IMR-90 (cell line): ENCODE measurements around the gene KLHDC7B. TPM values are rescaled to one million over a fixed set of nuclear protein-coding genes. Genes with fewer than 3 reads are reported as not detected.

Experiments
- ATAC-seq: fragments of 200-7000 bp; cut with Tn5 transposase; 2 replicates; pipeline ENCODE4 v1.9.1; 2020; ENCODE audit warnings: low read depth, mild to moderate bottlenecking, moderate library complexity
- BruUV-seq: library from RNA; stranded (reverse); fragments of 400-500 nt; replicated peaks from 2 replicates; lab custom pipeline; 2021; lab: Mats Ljungman, UMichigan
- CTCF ChIA-PET: fragments of 300-600 bp; formaldehyde crosslinking; extraction: SDS; loops from one replicate; lab custom pipeline; 2021; ENCODE audit warnings: antibody characterized with exemption; lab: Yijun Ruan, JAX
- POLR2A ChIA-PET: fragments of 300-600 bp; sonication (Branson Sonifier 250); formaldehyde crosslinking; loops from one replicate; lab custom pipeline; 2022; ENCODE audit warnings: antibody characterized with exemption; ENCODE audit not compliant: unreplicated experiment; lab: Charles Lee
- DNase-seq: peaks from one replicate; pipeline ENCODE4 v3.0.0; 2013
- H2AFZ ChIP-seq: replicated peaks from 2 replicates; pipeline ENCODE3; 2013; ENCODE audit warnings: low read length, mild to moderate bottlenecking; ENCODE audit not compliant: poor library complexity
- H2AK5ac ChIP-seq: 2 replicates; pipeline ENCODE4 v1.6.1; 2013; ENCODE audit warnings: low read depth, low read length, inconsistent platforms
- H2AK9ac ChIP-seq: replicated peaks from 2 replicates; pipeline ENCODE3; 2013; ENCODE audit warnings: mild to moderate bottlenecking, low read depth, low read length, moderate library complexity; ENCODE audit not compliant: poor library complexity
- H2BK120ac ChIP-seq: 2 replicates; pipeline ENCODE4 v1.6.1; 2013; ENCODE audit warnings: low read depth, low read length, inconsistent platforms
- H2BK15ac ChIP-seq: 3 replicates; pipeline ENCODE4 v1.6.1; 2013; ENCODE audit warnings: low read depth, low read length, inconsistent platforms
- H2BK20ac ChIP-seq: 2 replicates; pipeline ENCODE4 v1.6.1; 2013; ENCODE audit warnings: low read depth, mild to moderate bottlenecking, inconsistent platforms, low read length, moderate library complexity
- H2BK5ac ChIP-seq: 2 replicates; pipeline ENCODE4 v1.6.1; 2013; ENCODE audit warnings: mild to moderate bottlenecking, low read depth, low read length, inconsistent platforms; ENCODE audit not compliant: poor library complexity, severe bottlenecking
- H3K14ac ChIP-seq: replicated peaks from 2 replicates; pipeline ENCODE4 v1.6.1; 2013; ENCODE audit warnings: low read depth, low read length, inconsistent platforms
- H3K18ac ChIP-seq: 2 replicates; pipeline ENCODE4 v1.6.1; 2013; ENCODE audit warnings: low read depth, low read length, control low read depth
- H3K23ac ChIP-seq: 2 replicates; pipeline ENCODE4 v1.6.1; 2013; ENCODE audit warnings: low read depth, low read length, inconsistent platforms
- H3K27ac ChIP-seq: 2 replicates; pipeline ENCODE4 v1.5.1; 2013; ENCODE audit warnings: mild to moderate bottlenecking, control low read depth, low read length; ENCODE audit not compliant: insufficient read depth
- H3K27me3 ChIP-seq: 2 replicates; pipeline ENCODE4 v1.6.1; 2013; ENCODE audit warnings: low read length; ENCODE audit not compliant: control insufficient read depth, insufficient read depth
- H3K36me3 ChIP-seq: 2 replicates; pipeline ENCODE4 v1.6.1; 2013; ENCODE audit warnings: low read length, mixed read lengths; ENCODE audit not compliant: control insufficient read depth, insufficient read depth
- H3K4ac ChIP-seq: 2 replicates; pipeline ENCODE4 v1.6.1; 2013; ENCODE audit warnings: low read depth, low read length, inconsistent platforms
- H3K4me1 ChIP-seq: 2 replicates; pipeline ENCODE4 v1.6.1; 2013; ENCODE audit warnings: low read length, mixed read lengths; ENCODE audit not compliant: control insufficient read depth, insufficient read depth
- H3K4me2 ChIP-seq: 2 replicates; pipeline ENCODE4 v1.6.1; 2013; ENCODE audit warnings: low read depth, mild to moderate bottlenecking, control low read depth, low read length, moderate library complexity
- H3K4me3 ChIP-seq: 2 replicates; pipeline ENCODE4 v1.5.1; 2013; ENCODE audit warnings: low read depth, mild to moderate bottlenecking, control low read depth, low read length, moderate library complexity; ENCODE audit not compliant: insufficient read depth
- H3K56ac ChIP-seq: 2 replicates; pipeline ENCODE4 v1.6.1; 2013; ENCODE audit warnings: low read length, inconsistent platforms; ENCODE audit not compliant: insufficient read depth; ENCODE audit errors: extremely low read depth
- H3K79me1 ChIP-seq, 2 experiments: 2 replicates each; pipeline ENCODE4 v1.6.1; 2013; ENCODE audit warnings: low read length in 2 of 2, inconsistent platforms in 1 of 2, low read depth in 1 of 2
- H3K9ac ChIP-seq: 2 replicates; pipeline ENCODE4 v1.6.1; 2013; ENCODE audit warnings: low read depth, low read length, control low read depth
- H3K9me1 ChIP-seq: 2 replicates; pipeline ENCODE4 v1.6.1; 2013; ENCODE audit warnings: low read length, inconsistent platforms; ENCODE audit not compliant: insufficient read depth
- H3K9me3 ChIP-seq: 2 replicates; pipeline ENCODE4 v1.6.1; 2013; ENCODE audit warnings: low read length; ENCODE audit not compliant: control insufficient read depth, insufficient read depth
- H4K20me1 ChIP-seq: 2 replicates; pipeline ENCODE4 v1.6.1; 2013; ENCODE audit warnings: low read length, inconsistent platforms; ENCODE audit not compliant: insufficient read depth
- H4K5ac ChIP-seq: 2 replicates; pipeline ENCODE4 v1.6.1; 2013; ENCODE audit warnings: mild to moderate bottlenecking, low read depth, low read length, control low read depth
- H4K8ac ChIP-seq, 2 experiments: 2 replicates each; pipeline ENCODE4 v1.6.1; 2013; ENCODE audit warnings: low read depth in 2 of 2, low read length in 2 of 2, control low read depth in 1 of 2, inconsistent platforms in 1 of 2
- H4K91ac ChIP-seq: 2 replicates; pipeline ENCODE4 v1.6.1; 2013; ENCODE audit warnings: low read depth, low read length, inconsistent platforms; ENCODE audit not compliant: insufficient read depth
- CEBPB ChIP-seq: IDR thresholded peaks from 2 replicates; pipeline ENCODE4 v1.6.1; 2012; ENCODE audit warnings: low read depth, low read length, improper control_type of control experiment
- CHD1 ChIP-seq: IDR thresholded peaks from 2 replicates; pipeline ENCODE4 v1.6.1; 2012; ENCODE audit warnings: low read depth, low read length, improper control_type of control experiment
- FOS ChIP-seq: fragments of 150-350 bp; IDR thresholded peaks from 2 replicates; pipeline ENCODE4 v1.6.1; 2016; ENCODE audit warnings: low read depth, low read length
- MAFK ChIP-seq: IDR thresholded peaks from 2 replicates; pipeline ENCODE4 v1.6.1; 2012; ENCODE audit warnings: low read depth, low read length, improper control_type of control experiment
- MAZ ChIP-seq: IDR thresholded peaks from 2 replicates; pipeline ENCODE4 v1.6.1; 2012; ENCODE audit warnings: low read depth, mild to moderate bottlenecking, low read length, improper control_type of control experiment, moderate library complexity, borderline replicate concordance
- NFE2L2 ChIP-seq: fragments of 150-350 bp; IDR thresholded peaks from 2 replicates; pipeline ENCODE4 v1.6.1; 2016; ENCODE audit warnings: low read depth, mild to moderate bottlenecking, low read length
- POLR2A ChIP-seq: IDR thresholded peaks from 2 replicates; pipeline ENCODE4 v1.6.1; 2012; ENCODE audit warnings: mild to moderate bottlenecking, low read depth, low read length
- RAD21 ChIP-seq: IDR thresholded peaks from 2 replicates; pipeline ENCODE4 v1.6.1; 2012; ENCODE audit warnings: low read length, improper control_type of control experiment
- RCOR1 ChIP-seq: IDR thresholded peaks from 2 replicates; pipeline ENCODE4 v1.6.1; 2012; ENCODE audit warnings: mild to moderate bottlenecking, low read length, improper control_type of control experiment; ENCODE audit not compliant: insufficient replicate concordance
- RFX5 ChIP-seq: IDR thresholded peaks from 2 replicates; pipeline ENCODE4 v1.8.0; 2012; ENCODE audit warnings: low read depth, mild to moderate bottlenecking, low read length, moderate library complexity
- SMC3 ChIP-seq: fragments of 150-350 bp; IDR thresholded peaks from 2 replicates; pipeline ENCODE4 v1.6.1; 2016; ENCODE audit warnings: low read depth, mild to moderate bottlenecking, antibody characterized with exemption, low read length, moderate library complexity
- WGBS, 2 experiments: methylation state at CpG; one replicate each; pipeline versions ENCODE4 v1.1.5 to v1.1.7; 2013; ENCODE audit warnings: missing lambda C conversion rate in 2 of 2; ENCODE audit not compliant: insufficient read length in 1 of 2; ENCODE audit errors: extremely low coverage in 2 of 2; 5-methylcytosine and 5-hydroxymethylcytosine counted together
- dilution Hi-C: fragments of 300-500 bp; cut with HindIII; formaldehyde crosslinking; loops from one replicate; pipeline ENCODE4 v1.14.3; 2018; ENCODE audit warnings: low sequenced_read_pairs; ENCODE audit not compliant: unreplicated experiment
- in situ Hi-C: fragments of 300-500 bp; cut with MboI; formaldehyde crosslinking; loops from 3 replicates; pipeline ENCODE4 v1.14.3; 2019; ENCODE audit warnings: low sequenced_read_pairs, inconsistent platforms, mixed read lengths
- intact Hi-C: fragments of 100-400 bp; cut with micrococcal nuclease; formaldehyde crosslinking; loops from 2 replicates; pipeline ENCODE4 v1.10.0; 2022
- polyA plus RNA-seq, 3 experiments: library from polyadenylated mRNA; depleted of rRNA; stranded (reverse); fragments of >200 nt; gene quantifications; 2 replicates each; pipeline ENCODE4 v1.2.3, GENCODE V29; 2012; ENCODE audit warnings: low replicate concordance in 1 of 3
- total RNA-seq: library from RNA; depleted of rRNA; stranded (reverse); fragments of >200 nt; gene quantifications from 2 replicates; pipeline ENCODE4 v1.2.3, GENCODE V29; 2012
- TF ChIP-seq, protein P1 (sequence below): fragments of 150-350 bp; IDR thresholded peaks from 2 replicates; pipeline ENCODE4 v1.6.1; 2016; ENCODE audit warnings: low read depth, mild to moderate bottlenecking, low read length, moderate library complexity, borderline replicate concordance
- TF ChIP-seq, protein P2 (sequence below): fragments of 150-350 bp; IDR thresholded peaks from 2 replicates; pipeline ENCODE4 v1.6.1; 2017; ENCODE audit warnings: mild to moderate bottlenecking, antibody characterized with exemption, low read length, low read depth
- TF ChIP-seq, protein P3 (sequence below): conservative IDR thresholded peaks from 2 replicates; pipeline ENCODE4 v1.5.1; 2012; ENCODE audit warnings: mild to moderate bottlenecking, low read depth, low read length, improper control_type of control experiment

Gene KLHDC7B
- total and polyA plus RNA-seq, 2 of the 4 experiments (the other 2 are of a cell fraction) = 0.05 TPM; not detected in 1

DNA sequence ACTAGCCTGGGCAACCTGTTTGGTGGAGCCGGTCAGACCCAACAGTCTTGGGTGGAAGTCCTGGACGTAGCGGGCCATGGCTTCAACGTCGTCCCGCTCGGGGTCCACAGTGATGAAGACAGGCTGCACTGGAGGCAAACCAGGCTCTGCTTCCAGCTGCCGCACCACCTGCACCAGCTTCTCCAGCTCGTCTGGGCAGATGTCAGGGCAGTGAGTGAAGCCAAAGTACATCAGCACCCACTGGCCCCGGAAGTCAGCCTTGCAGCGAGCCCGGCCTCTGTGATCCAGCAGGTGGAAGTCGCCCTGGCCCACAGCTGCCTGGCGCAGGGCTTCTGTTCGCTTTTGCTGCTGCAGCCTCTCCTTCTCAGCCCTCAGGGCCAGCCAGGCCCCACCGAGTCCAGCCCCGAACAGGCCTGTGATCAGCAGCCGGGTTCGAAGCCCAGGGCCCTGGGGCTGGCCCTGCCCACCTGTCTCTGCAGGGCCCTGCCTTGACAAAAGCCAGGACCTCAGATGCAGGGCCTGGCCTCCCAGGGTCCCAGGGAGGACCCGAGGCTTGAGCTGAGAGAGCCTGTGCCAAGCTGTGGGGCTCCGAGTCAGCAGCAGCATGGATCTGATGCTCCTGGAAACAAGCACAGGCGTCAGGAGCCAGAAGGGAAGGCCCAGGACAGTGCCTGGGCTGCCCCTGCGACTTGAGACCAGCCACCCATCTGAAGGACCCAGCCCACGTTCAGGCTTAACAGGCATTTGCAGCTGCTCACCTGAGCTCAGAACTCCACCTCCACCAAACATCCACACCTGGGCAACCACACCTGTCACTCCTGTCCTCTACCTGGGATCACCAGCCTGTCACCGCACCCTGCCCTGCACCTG lies 21.7 kb upstream of the KLHDC7B start:
- Histone ChIP-seq H3K4me3 (peak overlapping the region; percentile 84), H4K5ac (no peak overlapping the region), H2BK20ac (no peak overlapping the region), H3K14ac (no peak overlapping the region; the same call in 1 of the 2 replicates), H4K91ac (no peak overlapping the region), H2AFZ (no peak overlapping the region), H3K79me1 (peaks cover 11 to 40% of the 10 kb centered on the region in 2 experiments), H3K9ac (peak overlapping the region; percentile 77), H4K8ac (peak overlapping the region; percentile 37 to 86; a peak in 2 of 4 replicates), H3K4me2 (peak overlapping the region; percentile 88), H3K18ac (no peak overlapping the region), H2AK5ac (0 out of 2 replicates have a peak overlapping the region, but pooled peaks have one; percentile 52), H3K23ac (peak overlapping the region; percentile 2; the same call in 1 of the 2 replicates), H3K27ac (no peak overlapping the region; the same call in 1 of the 2 replicates), H3K4ac (peak overlapping the region; percentile 40; the same call in 1 of the 2 replicates), H2BK15ac (no peak overlapping the region), H3K27me3 (no peaks in the 10 kb centered on the region), H2BK5ac (no peak overlapping the region), H2AK9ac (peak overlapping the region; percentile 98), H3K9me1 (peaks cover 12% of the 10 kb centered on the region), H3K9me3 (no peaks in the 10 kb centered on the region), H3K36me3 (peaks cover 30% of the 10 kb centered on the region), H3K56ac (no peak overlapping the region), H4K20me1 (peaks cover 19% of the 10 kb centered on the region), H3K4me1 (peaks cover 13% of the 10 kb centered on the region), H2BK120ac (no peak overlapping the region)
- no peak for DNase-seq
- BruUV-seq = no TSS peak
- dilution Hi-C loops = no loop called here
- ATAC-seq = no peak
- POLR2A ChIA-PET = interaction anchor here (0.6 kb wide), 1 partner anchor 10 kb away, joined by 3 read pairs; no protein-coding TSS in a partner anchor
- 89% methylated on average over 20 of the region's 25 CpGs; no CpG with 5 or more reads in 1 of the 2 experiments for whole genome bisulfite sequencing, 2 experiments
- CTCF ChIA-PET = interaction anchor here (0.5 kb wide), 1 partner anchor 95 kb away, joined by 3 read pairs; no protein-coding TSS in a partner anchor
- in situ Hi-C loops = no loop called here
- intact Hi-C loops = no loop called here
- TF ChIP-seq, protein P1, sequence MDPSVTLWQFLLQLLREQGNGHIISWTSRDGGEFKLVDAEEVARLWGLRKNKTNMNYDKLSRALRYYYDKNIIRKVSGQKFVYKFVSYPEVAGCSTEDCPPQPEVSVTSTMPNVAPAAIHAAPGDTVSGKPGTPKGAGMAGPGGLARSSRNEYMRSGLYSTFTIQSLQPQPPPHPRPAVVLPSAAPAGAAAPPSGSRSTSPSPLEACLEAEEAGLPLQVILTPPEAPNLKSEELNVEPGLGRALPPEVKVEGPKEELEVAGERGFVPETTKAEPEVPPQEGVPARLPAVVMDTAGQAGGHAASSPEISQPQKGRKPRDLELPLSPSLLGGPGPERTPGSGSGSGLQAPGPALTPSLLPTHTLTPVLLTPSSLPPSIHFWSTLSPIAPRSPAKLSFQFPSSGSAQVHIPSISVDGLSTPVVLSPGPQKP = no peak
- TF ChIP-seq, protein P2, sequence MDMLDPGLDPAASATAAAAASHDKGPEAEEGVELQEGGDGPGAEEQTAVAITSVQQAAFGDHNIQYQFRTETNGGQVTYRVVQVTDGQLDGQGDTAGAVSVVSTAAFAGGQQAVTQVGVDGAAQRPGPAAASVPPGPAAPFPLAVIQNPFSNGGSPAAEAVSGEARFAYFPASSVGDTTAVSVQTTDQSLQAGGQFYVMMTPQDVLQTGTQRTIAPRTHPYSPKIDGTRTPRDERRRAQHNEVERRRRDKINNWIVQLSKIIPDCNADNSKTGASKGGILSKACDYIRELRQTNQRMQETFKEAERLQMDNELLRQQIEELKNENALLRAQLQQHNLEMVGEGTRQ = no peak
- TF ChIP-seq SMC3 = no peak
- TF ChIP-seq, protein P3, sequence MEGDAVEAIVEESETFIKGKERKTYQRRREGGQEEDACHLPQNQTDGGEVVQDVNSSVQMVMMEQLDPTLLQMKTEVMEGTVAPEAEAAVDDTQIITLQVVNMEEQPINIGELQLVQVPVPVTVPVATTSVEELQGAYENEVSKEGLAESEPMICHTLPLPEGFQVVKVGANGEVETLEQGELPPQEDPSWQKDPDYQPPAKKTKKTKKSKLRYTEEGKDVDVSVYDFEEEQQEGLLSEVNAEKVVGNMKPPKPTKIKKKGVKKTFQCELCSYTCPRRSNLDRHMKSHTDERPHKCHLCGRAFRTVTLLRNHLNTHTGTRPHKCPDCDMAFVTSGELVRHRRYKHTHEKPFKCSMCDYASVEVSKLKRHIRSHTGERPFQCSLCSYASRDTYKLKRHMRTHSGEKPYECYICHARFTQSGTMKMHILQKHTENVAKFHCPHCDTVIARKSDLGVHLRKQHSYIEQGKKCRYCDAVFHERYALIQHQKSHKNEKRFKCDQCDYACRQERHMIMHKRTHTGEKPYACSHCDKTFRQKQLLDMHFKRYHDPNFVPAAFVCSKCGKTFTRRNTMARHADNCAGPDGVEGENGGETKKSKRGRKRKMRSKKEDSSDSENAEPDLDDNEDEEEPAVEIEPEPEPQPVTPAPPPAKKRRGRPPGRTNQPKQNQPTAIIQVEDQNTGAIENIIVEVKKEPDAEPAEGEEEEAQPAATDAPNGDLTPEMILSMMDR = no peak
- TF ChIP-seq MAFK = no peak
- TF ChIP-seq FOS = no peak
- no peak for TF ChIP-seq RFX5
- no peak for TF ChIP-seq RCOR1
- TF ChIP-seq NFE2L2 = no peak
- no peak for TF ChIP-seq CEBPB
- TF ChIP-seq POLR2A = no peak
- TF ChIP-seq MAZ = no peak
- no peak for TF ChIP-seq RAD21
- no peak for TF ChIP-seq CHD1
